Measurements from ENCODE around the gene REPS2.

The REPS2 gene

GRCh38 chrX:17042037-17042436 is 95.6 kb downstream of the REPS2 start:
- H3K9ac ChIP-seq (ENCODE audit: low read length): no peak overlapping the region
- no peak overlapping the region for H3K27ac ChIP-seq (ENCODE audit: low read length)
- H3K9me3 ChIP-seq (ENCODE audit: control insufficient read depth, low read depth, low read length): no peaks in the 10 kb centered on the region
- H3K4me3 ChIP-seq (ENCODE audit: low read length): no peak overlapping the region
- H3K36me3 ChIP-seq (ENCODE audit: control insufficient read depth, low read depth, low read length): no peaks in the 10 kb centered on the region
- H3K4me1 ChIP-seq (ENCODE audit: control insufficient read depth, low read depth, low read length): no peaks in the 10 kb centered on the region
- no peaks in the 10 kb centered on the region for H3K27me3 ChIP-seq (ENCODE audit: control insufficient read depth, insufficient read depth, low read length)

DNA sequence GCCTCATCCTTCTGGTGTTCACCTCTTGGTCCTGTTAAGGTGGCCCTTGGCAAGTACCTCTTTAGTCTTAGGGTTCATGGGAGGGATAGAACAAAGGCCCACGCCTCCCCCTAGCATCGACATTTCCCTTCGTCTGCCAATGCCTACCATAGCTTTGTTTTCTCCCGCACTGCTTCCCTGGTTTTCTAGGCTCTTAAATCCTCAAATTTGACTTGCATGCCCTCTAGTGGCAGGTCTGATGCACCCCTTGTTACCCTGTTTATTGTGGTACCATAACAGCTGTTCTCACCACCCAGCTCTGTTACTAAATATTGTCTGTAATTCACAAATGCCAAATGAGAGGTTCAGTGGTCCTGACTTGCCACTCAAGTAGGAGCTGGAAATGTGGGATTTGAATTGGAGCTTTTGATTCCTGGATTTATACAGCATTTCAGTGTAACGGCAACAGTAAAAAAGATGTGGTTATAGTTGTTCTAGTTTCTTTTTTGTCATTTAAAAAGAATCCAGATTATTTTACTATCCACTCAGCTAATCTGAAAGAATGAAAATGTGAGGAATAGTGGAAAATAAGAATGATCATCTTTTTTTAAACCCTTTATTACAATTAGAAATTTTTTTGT is 100.1 kb downstream of the REPS2 start:
- Histone ChIP-seq H3K27ac (ENCODE audit: low read length) (no peak overlapping the region), H3K27me3 (ENCODE audit: control insufficient read depth, insufficient read depth, low read length) (no peaks in the 10 kb centered on the region), H3K4me1 (ENCODE audit: control insufficient read depth, low read depth, low read length) (no peaks in the 10 kb centered on the region), H3K36me3 (ENCODE audit: control insufficient read depth, low read depth, low read length) (no peaks in the 10 kb centered on the region), H3K4me3 (ENCODE audit: low read length) (no peak overlapping the region), H3K9ac (ENCODE audit: low read length) (no peak overlapping the region), H3K9me3 (ENCODE audit: control insufficient read depth, low read depth, low read length) (no peaks in the 10 kb centered on the region)

GRCh38 chrX:17047224-17047623 is 100.8 kb downstream of the REPS2 start:
- Histone ChIP-seq H3K27me3 (ENCODE audit: control insufficient read depth, insufficient read depth, low read length) (no peaks in the 10 kb centered on the region), H3K4me3 (ENCODE audit: low read length) (no peak overlapping the region), H3K9me3 (ENCODE audit: control insufficient read depth, low read depth, low read length) (no peaks in the 10 kb centered on the region), H3K27ac (ENCODE audit: low read length) (no peak overlapping the region), H3K36me3 (ENCODE audit: control insufficient read depth, low read depth, low read length) (no peaks in the 10 kb centered on the region), H3K9ac (ENCODE audit: low read length) (no peak overlapping the region), H3K4me1 (ENCODE audit: control insufficient read depth, low read depth, low read length) (no peaks in the 10 kb centered on the region)

DNA sequence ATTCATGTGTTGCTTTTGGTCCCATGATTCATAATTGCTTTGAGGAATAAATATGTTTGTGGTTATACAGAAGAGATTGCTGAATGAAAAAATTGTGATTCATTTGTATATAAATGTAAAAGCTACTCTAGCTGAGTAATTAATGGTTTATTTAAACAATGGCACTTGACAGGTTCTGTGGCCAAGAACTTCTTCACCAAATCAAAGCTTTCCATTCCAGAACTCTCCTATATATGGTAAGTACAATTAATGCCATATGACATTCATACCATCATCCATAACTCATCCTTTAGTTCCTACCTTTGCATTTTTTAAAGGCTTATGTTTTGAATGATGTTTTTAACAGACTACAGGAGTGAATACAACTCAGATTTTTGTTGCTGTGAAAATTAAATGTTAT is 105.8 kb downstream of the REPS2 start:
- H3K4me3 ChIP-seq (ENCODE audit: low read length): no peak overlapping the region
- H3K9ac ChIP-seq (ENCODE audit: low read length): no peak overlapping the region
- no peak overlapping the region for H3K27ac ChIP-seq (ENCODE audit: low read length)
- H3K36me3 ChIP-seq (ENCODE audit: control insufficient read depth, low read depth, low read length): no peaks in the 10 kb centered on the region
- no peaks in the 10 kb centered on the region for H3K27me3 ChIP-seq (ENCODE audit: control insufficient read depth, insufficient read depth, low read length)
- no peaks in the 10 kb centered on the region for H3K9me3 ChIP-seq (ENCODE audit: control insufficient read depth, low read depth, low read length)
- H3K4me1 ChIP-seq (ENCODE audit: control insufficient read depth, low read depth, low read length): no peaks in the 10 kb centered on the region

DNA sequence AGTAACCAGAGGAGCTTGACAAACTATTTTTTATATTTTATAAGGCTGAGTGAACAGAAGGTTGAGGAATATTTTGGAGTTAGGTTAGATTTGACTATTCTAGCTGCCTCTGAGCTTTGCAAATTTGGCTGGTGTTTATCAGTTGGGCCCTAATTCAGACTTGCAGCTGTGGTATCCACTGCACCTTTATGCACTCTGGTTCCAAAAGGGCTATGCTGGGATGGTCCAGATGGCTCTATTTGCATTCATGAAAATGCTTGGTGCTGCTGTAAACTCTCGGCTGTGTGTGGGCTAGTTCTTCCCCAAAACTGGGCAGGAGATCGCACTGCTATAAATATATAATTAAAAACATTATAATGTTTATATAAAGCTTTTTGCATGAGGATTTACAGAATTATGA is 106.3 kb downstream of the REPS2 start:
- Histone ChIP-seq H3K27me3 (ENCODE audit: control insufficient read depth, insufficient read depth, low read length) (no peaks in the 10 kb centered on the region), H3K36me3 (ENCODE audit: control insufficient read depth, low read depth, low read length) (no peaks in the 10 kb centered on the region)

GRCh38 chrX:17053502-17053901 is 107.0 kb downstream of the REPS2 start:
- no peak overlapping the region for H3K4me3 ChIP-seq (ENCODE audit: low read length)
- no peaks in the 10 kb centered on the region for H3K9me3 ChIP-seq (ENCODE audit: control insufficient read depth, low read depth, low read length)
- no peaks in the 10 kb centered on the region for H3K27me3 ChIP-seq (ENCODE audit: control insufficient read depth, insufficient read depth, low read length)
- no peaks in the 10 kb centered on the region for H3K4me1 ChIP-seq (ENCODE audit: control insufficient read depth, low read depth, low read length)
- H3K9ac ChIP-seq (ENCODE audit: low read length): no peak overlapping the region
- no peaks in the 10 kb centered on the region for H3K36me3 ChIP-seq (ENCODE audit: control insufficient read depth, low read depth, low read length)
- H3K27ac ChIP-seq (ENCODE audit: low read length): no peak overlapping the region

More for the DNA sequence above, 106.3 kb downstream of the REPS2 start:
- H3K9ac ChIP-seq (ENCODE audit: low read length): no peak overlapping the region
- no peaks in the 10 kb centered on the region for H3K4me1 ChIP-seq (ENCODE audit: control insufficient read depth, low read depth, low read length)
- no peak overlapping the region for H3K27ac ChIP-seq (ENCODE audit: low read length)
- no peaks in the 10 kb centered on the region for H3K9me3 ChIP-seq (ENCODE audit: control insufficient read depth, low read depth, low read length)
- no peak overlapping the region for H3K4me3 ChIP-seq (ENCODE audit: low read length)

- Histone ChIP-seq H3K27me3 (ENCODE audit: control insufficient read depth, insufficient read depth, low read length) (no peaks in the 10 kb centered on the region), H3K4me1 (ENCODE audit: control insufficient read depth, low read depth, low read length) (no peaks in the 10 kb centered on the region), H3K27ac (ENCODE audit: low read length) (no peak overlapping the region), H3K9me3 (ENCODE audit: control insufficient read depth, low read depth, low read length) (no peaks in the 10 kb centered on the region), H3K9ac (ENCODE audit: low read length) (no peak overlapping the region), H3K36me3 (ENCODE audit: control insufficient read depth, low read depth, low read length) (no peaks in the 10 kb centered on the region), H3K4me3 (ENCODE audit: low read length) (no peak overlapping the region)
These were observed 110.6 kb downstream of the REPS2 start for GRCh38 chrX:17056868-17057608.

GRCh38 chrX:17062065-17062464 is 115.6 kb downstream of the REPS2 start:
- no peak overlapping the region for H3K4me3 ChIP-seq (ENCODE audit: low read length)
- no peak overlapping the region for H3K27ac ChIP-seq (ENCODE audit: low read length)
- no peaks in the 10 kb centered on the region for H3K27me3 ChIP-seq (ENCODE audit: control insufficient read depth, insufficient read depth, low read length)
- H3K4me1 ChIP-seq (ENCODE audit: control insufficient read depth, low read depth, low read length): no peaks in the 10 kb centered on the region
- no peak overlapping the region for H3K9ac ChIP-seq (ENCODE audit: low read length)
- no peaks in the 10 kb centered on the region for H3K36me3 ChIP-seq (ENCODE audit: control insufficient read depth, low read depth, low read length)
- no peaks in the 10 kb centered on the region for H3K9me3 ChIP-seq (ENCODE audit: control insufficient read depth, low read depth, low read length)

DNA sequence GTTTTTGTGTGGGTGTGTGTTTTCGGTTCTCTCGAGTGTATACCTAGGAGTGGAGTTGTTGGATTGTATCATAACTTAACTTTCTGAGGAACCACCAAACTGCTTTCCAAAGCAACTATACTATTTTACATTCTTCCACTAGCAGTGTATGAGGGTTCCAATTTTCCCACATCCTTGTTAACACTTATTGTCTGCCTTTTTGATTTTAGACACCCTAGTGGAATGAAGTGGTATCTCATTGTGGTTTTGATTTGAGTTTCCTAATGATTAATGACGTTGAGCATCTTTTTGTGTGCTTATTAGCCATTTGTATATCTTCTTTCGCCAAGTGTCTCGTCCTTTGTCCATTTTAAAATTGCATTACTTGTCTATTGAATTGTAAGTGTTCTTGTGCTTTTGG is 118.6 kb downstream of the REPS2 start:
- H3K36me3 ChIP-seq (ENCODE audit: control insufficient read depth, low read depth, low read length): no peaks in the 10 kb centered on the region
- no peak overlapping the region for H3K4me3 ChIP-seq (ENCODE audit: low read length)
- no peaks in the 10 kb centered on the region for H3K27me3 ChIP-seq (ENCODE audit: control insufficient read depth, insufficient read depth, low read length)
- no peak overlapping the region for H3K27ac ChIP-seq (ENCODE audit: low read length)
- no peaks in the 10 kb centered on the region for H3K4me1 ChIP-seq (ENCODE audit: control insufficient read depth, low read depth, low read length)
- H3K9ac ChIP-seq (ENCODE audit: low read length): no peak overlapping the region
- H3K9me3 ChIP-seq (ENCODE audit: control insufficient read depth, low read depth, low read length): no peaks in the 10 kb centered on the region

GRCh38 chrX:17067534-17067933 is 121.1 kb downstream of the REPS2 start:
- Histone ChIP-seq H3K4me1 (ENCODE audit: control insufficient read depth, low read depth, low read length) (no peaks in the 10 kb centered on the region), H3K4me3 (ENCODE audit: low read length) (no peak overlapping the region), H3K27ac (ENCODE audit: low read length) (no peak overlapping the region), H3K27me3 (ENCODE audit: control insufficient read depth, insufficient read depth, low read length) (no peaks in the 10 kb centered on the region), H3K9me3 (ENCODE audit: control insufficient read depth, low read depth, low read length) (no peaks in the 10 kb centered on the region), H3K9ac (ENCODE audit: low read length) (no peak overlapping the region), H3K36me3 (ENCODE audit: control insufficient read depth, low read depth, low read length) (no peaks in the 10 kb centered on the region)

GRCh38 chrX:17072301-17072700 is 125.8 kb downstream of the REPS2 start:
- no peak overlapping the region for H3K27ac ChIP-seq (ENCODE audit: low read length)
- H3K4me1 ChIP-seq (ENCODE audit: control insufficient read depth, low read depth, low read length): no peaks in the 10 kb centered on the region
- H3K4me3 ChIP-seq (ENCODE audit: low read length): no peak overlapping the region
- H3K36me3 ChIP-seq (ENCODE audit: control insufficient read depth, low read depth, low read length): no peaks in the 10 kb centered on the region
- H3K27me3 ChIP-seq (ENCODE audit: control insufficient read depth, insufficient read depth, low read length): no peaks in the 10 kb centered on the region
- H3K9ac ChIP-seq (ENCODE audit: low read length): no peak overlapping the region
- H3K9me3 ChIP-seq (ENCODE audit: control insufficient read depth, low read depth, low read length): no peaks in the 10 kb centered on the region

- Histone ChIP-seq H3K4me1 (ENCODE audit: control insufficient read depth, low read depth, low read length) (no peaks in the 10 kb centered on the region), H3K27ac (ENCODE audit: low read length) (no peak overlapping the region), H3K36me3 (ENCODE audit: control insufficient read depth, low read depth, low read length) (no peaks in the 10 kb centered on the region), H3K9ac (ENCODE audit: low read length) (no peak overlapping the region), H3K27me3 (ENCODE audit: control insufficient read depth, insufficient read depth, low read length) (no peaks in the 10 kb centered on the region), H3K4me3 (ENCODE audit: low read length) (no peak overlapping the region), H3K9me3 (ENCODE audit: control insufficient read depth, low read depth, low read length) (no peaks in the 10 kb centered on the region)
These were observed 126.3 kb downstream of the REPS2 start for GRCh38 chrX:17072721-17073230.

Measured in iPS-18a (cell line).